ENCODE results near the gene AGPAT3.

AGPAT3 gene

DNA sequence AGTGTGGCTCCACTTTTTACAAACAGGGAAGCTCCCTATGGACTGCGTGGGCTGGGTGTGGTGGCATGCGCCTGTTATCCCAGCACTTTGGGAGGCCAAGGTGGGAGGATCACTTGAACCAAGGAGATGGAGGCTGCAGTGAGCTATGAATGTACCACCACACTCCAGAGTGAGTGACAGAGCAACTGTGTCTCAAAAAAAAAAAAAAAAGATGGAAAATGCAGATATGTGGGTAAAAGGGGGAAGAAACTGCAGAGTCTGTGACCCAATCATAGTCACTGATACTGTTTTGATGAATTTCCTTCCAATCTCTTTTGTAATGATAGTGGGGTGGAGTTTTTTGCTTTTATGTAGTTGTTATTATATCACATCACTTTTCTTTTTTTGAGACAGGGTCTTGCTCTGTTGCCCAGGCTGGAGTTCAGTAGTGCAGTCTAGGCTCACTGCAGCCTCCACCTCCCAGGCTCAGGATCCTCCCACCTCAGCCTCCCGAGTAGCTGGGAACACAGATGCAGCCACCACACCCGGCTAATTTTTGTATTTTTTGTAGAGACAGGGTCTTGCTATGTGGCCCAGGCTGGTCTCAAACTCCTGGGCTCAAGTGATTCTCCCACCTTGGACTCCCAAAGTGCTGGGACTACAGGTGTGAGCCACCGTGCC lies 138.4 kb downstream of the AGPAT3 start:
- no peak for DNase-seq

DNA sequence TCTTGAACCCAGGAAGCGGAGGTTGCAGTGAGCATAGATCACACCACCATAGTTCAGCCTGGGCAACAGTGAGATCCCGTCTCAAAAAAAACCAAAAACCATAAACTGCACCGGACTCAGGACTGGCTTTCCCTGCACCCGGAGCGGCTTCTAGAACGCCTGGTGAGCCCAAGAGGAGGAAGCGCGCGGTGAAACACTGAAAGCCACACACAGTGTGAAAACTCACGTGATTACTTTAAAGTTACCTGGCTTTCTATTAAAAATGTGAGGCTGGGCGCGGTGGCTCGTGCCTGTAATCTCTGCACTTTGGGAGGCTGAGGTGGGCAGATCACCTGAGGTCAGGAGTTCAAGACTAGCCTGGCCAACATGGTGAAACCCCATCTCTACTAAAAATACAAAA lies 140.0 kb downstream of the AGPAT3 start:
- DNase-seq: no peak

DNA sequence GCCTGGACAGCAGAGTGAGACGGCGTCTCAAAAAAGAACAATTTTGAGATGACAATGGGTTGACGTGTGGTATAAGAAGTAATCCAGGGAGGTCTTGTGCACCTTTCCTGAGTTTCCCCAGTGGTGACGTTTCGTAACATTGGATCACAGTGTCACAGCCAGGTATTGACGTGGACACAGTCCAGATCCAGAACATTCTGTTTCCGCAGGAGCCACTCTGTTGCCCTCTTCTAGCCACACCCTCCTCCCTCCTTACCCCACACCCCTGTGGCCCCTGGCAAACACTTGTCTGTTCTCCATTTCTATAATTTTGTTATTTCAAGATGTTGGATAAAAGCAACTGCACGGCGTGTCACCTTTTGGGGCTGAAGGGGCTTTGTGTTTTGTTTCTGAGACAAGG lies 140.6 kb downstream of the AGPAT3 start:
- no peak for DNase-seq

DNA sequence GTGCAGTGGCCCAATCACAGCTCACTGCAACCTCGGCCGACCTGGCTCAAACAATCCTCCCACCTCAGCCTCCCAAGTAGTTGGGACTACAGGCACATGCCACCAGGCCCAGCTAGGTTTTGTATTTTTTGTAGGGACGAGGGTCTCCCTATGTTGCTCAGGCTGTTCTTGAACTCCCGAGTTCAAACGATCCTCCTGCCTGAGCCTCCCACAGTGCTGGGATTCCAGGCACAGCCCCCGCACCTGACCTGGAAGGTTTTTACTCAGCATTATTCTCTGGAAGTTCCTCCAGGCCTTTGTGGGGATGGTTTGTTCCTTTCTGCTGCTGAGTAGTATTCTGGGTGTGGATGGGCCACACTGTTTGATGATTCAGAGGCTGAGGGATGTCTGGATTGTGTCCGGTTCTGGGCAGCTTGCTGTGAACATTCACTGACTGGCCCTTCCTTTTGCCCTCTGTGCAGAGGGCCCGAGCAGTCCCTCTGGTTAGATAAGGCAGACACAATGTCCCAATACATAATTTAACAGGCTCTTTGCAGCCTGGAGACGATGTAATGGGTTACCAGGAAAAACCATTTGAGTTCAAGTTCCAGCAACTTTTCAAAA lies 141.1 kb downstream of the AGPAT3 start:
- DNase-seq: no peak

DNA sequence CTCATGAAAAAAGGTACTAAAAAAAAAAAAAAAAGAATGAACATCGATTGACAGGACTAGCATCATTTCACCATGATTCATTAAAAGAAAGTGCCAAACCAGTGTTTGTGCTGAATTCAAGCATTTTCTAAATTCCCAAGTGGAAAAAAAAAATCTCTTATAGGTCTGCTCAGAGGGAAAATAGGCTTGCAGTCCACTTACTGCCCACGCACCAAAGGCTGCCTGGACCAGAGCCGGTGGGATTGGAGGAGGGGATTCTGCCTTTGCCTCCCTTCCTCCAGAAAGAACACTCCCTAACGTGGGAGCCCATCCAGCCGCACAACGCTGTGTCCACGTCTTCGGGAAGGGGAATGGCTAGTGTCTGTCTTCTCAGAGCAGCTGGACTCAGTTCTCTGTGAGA lies 141.6 kb downstream of the AGPAT3 start:
- no peak for DNase-seq

DNA sequence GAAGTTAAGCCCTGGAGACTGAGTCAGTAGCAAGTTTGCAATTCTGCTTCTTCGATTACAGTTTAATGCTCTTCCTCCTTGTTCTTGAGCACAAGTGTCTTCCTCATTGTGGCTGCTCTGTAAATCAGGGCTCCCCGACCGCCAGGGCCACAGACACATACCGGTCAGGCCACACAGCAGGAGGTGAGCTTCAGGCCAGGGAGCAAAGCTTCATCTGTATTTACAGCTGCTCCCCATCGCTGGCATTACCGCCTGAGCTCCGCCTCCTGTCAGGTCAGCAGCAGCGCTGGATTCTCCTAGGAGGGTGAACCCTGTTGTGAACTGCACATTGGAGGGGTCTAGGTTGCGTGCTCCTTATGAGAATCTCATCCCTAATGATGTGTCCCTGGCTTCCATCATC lies 145.4 kb downstream of the AGPAT3 start:
- no peak for DNase-seq

DNA sequence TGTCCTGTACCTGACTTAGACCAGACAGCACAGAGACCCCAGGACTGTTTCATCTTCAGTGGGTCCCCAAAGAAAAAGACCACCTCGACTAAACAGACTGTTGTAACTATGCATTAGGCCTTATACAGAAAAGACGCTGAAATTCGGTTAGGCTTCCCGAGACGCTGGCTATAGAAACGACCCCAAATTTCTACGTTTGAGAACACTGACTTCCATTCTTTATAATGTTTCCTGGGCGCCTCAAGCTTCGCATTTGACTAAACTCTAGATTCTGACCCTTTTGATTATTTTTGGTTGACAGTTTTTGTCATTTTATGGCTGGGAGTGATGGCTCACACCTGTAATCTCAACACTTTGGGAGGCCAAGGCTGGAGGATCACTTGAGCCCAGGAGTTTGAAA lies 146.1 kb downstream of the AGPAT3 start:
- no peak for DNase-seq

DNA sequence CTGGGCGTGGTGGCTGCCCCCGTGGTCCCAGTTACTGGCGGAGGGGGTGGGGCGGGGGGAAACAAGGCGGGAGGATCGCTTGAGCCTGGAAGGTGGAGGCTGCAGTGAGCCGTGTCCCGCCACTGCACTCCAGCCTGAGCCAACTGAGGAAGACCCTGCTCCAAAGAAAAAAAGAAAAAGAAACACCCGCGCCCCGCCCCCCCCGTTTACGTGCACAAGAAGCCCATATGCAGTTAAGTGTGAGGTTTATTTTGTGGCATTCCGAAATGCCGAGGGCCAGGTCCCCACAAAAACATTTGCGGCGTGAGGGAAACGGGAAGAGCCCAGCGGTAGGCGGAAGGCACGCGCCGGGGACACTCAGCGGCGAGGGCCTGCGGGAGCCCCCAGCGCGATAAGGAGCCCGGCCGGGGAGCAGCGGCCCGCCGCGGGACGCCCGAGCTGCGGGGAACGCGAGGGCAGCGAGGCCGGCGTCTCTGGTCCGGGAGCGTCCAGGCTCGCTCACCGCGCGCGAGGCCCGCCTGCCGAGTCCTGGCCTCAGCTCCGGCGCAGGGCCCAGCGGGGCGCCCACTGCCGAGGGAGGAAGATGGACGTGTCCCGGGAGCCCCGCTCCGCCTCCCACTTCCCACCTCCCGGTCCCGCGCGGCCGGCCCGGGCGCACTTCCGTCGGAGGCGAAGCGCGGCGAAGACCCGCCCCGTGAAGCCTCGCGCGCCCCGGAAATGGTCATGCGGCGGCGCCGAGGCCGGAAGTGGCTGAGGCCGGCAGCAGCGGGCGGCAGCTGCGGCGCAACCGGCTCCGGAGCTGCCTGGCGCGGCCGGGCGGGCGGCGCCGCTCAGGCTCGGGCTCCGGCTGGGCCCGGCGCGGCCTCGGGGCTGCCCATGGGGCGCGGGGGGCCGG lies 146.8 kb downstream of the AGPAT3 start, which contains the start of gene TRAPPC10:
TSS of gene TRAPPC10 (plus strand) at position 731 of the 895 bp plus-strand sequence. CDS start 185 bp downstream, outside the sequence.
- peak; percentile 90 for DNase-seq

DNA sequence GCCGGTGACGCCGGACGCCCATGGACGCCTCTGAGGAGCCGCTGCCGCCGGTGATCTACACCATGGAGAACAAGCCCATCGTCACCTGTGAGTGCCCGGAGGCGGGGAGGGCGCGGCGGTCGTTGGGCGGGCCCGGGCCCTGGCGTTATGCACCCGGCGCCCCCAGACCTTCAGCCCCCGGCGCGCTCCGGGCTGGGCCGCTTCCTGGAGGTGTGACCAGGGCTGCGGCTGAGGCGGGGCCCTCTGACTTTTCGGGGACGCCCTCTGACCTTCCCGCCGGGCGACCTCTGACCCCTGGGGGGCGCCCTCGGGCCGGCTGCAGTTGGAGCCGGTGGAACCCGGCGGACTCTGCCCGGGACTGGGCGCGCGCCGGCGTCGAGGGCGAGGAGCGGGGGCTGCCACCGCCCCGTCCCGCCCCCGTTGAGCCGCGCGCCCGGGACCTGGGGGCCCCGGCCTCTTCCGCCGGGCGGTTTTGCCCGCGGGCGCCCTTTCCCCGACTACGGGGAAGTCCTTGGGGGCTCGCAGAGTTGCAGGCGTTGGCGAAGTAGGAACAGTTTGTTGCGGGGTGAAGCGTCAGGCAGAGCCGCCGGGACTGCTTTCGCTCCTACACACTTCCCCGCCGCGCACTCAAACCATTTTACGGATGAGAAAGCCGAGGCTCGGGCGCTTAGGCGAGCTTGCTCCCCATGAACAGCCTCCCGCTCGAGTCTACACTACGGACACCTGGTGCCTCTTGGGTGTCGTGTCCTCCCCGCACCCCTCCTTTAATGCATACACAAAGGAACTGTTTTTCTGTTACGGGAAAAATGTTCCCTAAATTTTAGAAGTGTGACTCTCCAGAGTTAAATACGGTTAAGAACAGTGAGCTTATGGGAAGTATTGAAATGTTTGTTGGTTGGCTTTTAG lies 147.7 kb downstream of the AGPAT3 start:
- DNase-seq: peak; percentile 94

DNA sequence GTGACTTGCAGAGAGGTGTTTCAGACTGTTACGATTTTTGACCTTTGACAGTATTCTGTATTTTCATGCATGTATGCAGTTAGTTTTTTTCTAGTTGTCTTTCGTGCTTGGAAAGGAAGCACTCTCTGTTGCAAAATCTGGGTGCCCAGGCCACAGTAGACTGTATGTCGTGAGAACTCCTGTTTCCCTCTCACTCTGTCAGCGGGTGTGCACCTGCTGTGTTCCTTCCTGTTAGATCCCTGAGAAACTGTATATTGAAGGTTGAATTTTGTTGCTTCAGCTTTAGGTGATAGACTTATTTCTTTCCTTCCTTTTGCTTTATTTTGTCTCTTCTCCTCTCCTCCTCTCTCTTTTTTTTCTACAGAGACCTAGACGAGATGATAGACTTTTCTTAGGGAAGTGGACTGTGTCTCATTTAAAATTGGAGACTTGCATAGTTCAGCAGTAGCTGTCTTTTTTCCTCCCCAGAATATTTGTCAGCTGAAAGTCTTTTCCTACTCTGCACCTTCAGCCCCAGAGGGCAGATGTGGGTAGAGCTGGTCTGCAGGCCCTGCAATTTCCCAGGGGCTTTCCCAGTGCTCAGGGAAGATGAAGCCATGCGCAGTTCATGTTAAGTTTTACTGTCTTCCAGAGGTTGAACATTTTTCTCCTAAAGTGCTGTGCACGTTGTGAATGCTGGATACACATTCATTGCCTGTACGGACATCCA lies 148.5 kb downstream of the AGPAT3 start:
- peak; percentile 52 for DNase-seq

DNA sequence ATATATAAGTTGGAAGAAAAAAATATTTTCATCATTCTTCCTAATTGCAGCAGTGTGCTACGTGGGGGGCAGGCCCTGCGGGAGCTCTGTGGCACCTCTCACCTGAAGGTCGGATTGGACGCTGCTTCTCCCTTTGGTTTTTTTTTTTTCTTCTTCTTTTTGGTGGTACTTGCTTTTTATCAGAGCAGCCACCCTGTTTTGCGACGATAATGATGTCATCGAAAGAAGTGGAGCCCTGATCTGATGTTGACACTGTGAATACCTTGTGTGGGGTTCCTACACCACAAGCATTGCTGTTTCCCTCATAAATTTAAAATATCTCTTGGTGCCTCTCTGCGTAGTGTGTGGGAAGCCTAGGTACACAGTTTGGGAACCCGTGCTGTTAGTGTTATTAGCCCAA lies 152.6 kb downstream of the AGPAT3 start:
- DNase-seq: no peak

DNA sequence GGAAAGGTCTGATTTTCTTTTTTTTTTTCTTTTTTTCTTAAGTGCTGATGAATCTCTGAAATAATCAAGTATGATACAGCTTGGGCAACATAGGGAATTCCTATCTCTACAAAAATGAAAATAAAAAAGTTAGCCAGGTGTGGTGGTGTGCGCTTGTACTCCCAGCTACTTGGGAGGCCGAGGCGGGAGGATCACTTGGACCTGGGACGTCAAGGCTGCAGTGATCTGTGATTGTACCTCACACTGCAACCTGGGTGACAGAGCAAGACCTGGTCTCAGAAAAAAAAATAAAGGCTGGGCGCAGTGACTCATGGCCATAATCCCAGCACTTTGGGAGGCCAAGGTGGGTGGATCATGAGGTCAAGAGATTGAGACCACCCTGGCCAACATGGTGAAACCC lies 153.1 kb downstream of the AGPAT3 start:
- no peak for DNase-seq

DNA sequence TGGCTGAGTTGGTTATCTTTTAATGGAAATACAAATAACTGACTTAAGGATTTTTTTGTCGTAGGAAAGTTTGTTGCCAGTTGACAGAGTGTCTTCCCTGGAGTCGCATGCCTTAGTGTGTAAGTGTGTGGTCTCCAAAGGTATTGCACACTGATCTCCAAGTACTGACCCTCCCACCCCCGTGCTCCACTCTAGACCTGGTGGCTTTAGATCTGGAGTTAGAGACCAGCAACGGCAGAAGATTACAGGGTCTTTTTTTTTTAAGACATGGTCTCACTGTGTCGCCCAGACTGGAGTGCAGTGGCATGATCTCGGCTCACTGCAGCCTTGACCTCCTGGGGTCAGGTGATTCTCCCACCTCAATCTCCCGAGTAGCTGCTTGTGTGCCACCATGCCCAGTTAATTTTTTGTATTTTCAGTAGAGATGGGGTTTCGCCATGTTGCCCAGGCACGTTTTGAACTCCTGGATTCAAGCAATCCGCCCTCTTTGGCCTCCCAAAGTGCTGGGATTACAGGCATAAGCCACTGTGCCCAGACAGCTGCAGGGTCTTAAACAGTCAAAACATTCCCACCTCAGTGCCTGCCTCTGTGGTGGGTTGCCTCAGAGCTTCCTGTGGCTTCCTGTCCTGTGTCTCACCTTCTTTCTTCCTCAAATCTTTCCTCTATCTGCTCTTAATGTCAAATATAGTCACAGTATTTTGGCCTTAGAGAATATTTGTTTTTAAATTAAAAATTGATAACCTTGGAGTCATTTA lies 154.0 kb downstream of the AGPAT3 start:
- DNase-seq: no peak

DNA sequence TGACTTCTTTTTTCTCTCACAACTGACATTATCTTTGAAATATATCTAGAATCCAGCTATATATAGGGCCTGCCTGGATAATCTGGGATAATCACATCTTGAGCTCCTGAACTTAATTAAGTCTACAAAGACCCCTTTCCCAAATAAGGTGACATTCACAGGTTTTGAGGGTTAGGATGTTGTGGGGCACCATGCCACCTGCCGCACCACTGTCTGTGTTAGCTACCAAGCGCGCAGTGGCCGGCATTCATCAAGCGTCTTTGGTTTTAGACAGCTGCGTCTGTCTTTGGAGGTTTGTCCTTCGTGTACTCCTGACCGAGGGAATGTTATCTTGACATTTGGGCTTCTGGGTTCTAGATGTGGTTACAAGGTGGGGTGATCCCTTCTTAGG lies 154.5 kb downstream of the AGPAT3 start:
- DNase-seq: no peak

DNA sequence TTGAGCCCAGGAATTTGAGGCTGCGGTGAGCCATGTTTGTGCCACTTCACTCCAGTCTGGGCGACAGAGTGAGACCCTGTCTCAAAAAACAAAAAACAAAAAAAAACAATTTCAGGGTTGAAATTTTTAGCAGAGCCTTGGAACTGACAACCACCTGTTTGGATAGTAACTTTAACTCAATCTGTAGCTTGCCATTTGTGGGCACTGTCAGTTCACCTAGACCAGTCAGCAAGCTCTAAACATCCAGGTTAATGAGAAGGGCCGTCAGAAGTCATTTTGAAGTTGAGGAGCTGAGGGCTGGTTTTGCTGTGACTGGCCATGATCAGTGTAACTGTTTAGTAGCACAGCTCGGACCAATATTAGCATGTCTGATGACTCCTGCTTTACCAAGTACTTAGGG lies 155.5 kb downstream of the AGPAT3 start:
- no peak for DNase-seq

DNA sequence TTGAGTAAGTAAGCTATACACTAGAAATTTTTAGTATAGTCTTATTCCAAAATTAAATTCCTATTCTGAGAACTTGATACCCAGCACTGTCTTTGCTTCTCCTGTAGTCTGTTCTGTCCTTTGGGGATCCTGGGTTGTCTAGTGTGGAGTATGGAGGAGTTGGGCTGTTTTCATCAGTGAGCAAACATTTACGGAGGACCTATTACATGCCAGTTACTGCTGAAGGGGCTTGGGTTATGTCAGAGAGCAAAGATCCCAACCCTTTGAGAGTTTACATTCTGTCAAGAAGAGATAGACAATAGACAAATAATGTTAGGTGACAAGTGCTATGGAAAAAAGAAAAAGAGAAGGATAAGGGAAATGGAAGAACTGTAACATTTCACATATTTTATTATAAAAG lies 156.0 kb downstream of the AGPAT3 start:
- DNase-seq: no peak

DNA sequence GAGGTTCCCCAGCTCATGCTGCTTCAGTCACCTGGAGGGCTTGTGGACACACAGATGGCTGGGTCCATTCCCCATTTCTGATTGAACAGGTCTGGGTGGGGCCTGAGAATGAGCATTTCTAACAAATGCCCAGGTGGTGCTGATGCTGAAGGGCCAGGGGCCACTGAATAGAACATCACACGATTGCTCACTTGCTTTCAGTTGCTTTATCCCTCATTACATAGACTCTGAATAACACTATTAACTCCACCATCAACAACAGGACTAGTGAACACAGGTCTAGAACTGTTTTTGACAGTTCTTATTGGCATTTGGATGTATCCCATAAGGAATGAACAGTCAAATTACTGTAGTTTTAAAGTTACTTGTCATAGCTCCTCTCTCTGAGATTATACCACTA lies 159.2 kb downstream of the AGPAT3 start:
- no peak for DNase-seq

DNA sequence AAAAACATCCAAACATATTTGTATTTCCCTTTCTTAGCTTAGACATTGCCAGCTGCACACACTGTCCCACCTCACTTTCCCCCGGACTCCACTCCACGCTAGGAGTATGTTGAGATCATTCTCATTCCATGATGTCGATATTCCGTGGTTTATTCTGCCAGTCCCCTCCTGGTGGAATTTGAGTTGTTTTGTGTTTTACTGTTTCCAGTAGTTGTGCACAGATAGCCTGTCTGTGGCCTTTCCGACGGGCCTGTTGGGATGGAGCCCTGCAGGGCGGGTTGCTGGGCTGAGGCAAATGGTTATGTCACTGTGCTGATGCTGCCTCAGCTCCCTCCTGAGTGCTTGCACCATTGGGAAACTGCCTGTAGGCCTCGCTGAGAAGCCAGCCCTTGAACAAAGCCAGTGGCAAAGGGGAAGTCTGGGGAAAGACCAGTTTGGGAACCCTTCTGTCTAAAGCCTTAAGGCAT lies 159.9 kb downstream of the AGPAT3 start:
- DNase-seq: no peak

DNA sequence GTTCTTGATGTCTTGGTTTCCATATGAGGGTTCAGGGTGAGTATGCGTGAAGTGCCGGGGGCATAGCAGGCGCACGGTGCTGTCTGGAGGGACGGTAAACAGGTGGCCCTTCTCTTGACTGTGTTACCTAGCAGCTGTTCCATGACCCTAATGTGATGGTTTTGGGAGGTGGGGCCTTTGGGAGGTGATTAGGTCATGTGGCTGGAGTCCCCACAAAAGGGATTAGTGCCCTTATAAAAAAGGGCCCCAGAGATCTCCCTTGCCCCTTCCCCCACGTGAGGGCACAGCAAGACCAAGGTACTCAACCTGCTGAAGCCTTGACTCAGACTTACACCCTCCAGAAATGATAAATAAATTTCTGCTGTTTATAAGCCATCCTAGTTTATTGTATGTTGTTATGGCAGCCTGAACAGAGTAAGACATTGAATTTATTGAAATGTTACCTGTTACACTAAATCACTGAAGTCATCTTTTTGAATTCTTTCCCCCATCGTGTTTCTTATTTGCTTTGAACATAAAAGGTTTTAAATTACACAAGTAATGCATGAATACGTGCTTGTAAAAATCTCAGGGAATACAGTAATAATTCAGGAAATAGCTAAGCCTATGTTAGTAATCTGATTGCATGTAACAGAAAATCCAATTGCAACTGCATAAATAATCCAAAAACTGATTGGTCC lies 162.7 kb downstream of the AGPAT3 start:
- DNase-seq: no peak

DNA sequence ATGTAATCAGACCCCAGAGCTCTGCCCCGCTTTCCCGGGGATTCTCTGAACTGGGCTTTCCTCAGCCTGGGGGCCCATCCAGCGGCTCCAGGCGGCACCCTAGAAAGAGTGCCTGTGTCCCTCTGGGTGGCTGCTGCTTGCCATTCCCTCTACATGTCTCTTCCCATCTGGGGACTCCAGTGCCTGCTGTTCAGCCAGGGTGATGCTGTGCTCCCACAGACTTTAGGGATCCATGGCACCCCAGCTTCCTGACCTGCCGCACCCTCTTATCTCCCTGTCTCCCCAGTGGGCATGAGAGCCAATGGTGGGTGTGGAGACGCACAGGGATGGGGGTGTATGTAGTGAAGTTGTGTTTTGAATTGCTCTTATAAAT lies 163.2 kb downstream of the AGPAT3 start:
- no peak for DNase-seq

Measured in activated CD4-positive, alpha-beta T cell treated with anti-CD3 and anti-CD28 coated beads, Interleukin-10, Interleukin-2, amounts not matched to agents 100 ng/mL and 50 ng/mL, durations not matched to agents 16 hours and 8 hours (primary cell).